Measurements from ENCODE around the gene NPHS1. TPM values are rescaled to one million over a fixed set of nuclear protein-coding genes. Genes with fewer than 3 reads are reported as not detected.

The NPHS1 gene
- total and polyA plus RNA-seq, 2 of the 8 experiments (the other 6 are each of a cell fraction or from before 2014, with no cell fraction given), result 1.3 to 1.4 TPM

DNA sequence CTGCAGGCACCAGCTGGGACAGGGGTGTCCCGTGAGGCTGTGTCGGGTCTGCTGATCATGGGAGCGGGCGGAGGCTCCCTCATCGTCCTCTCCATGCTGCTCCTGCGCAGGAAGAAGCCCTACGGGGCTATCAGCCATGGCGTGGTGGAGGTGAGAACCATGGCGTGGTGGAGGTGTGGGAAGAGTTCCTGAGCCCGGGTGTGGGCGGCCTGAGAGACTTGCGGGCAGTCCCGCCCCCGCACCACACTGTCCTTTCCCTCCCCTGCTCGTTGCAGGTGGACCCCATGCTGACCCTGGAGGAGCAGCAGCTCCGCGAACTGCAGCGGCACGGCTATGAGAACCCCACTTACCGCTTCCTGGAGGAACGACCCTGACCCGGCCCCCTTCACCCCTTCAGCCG is 26.8 kb upstream of the NPHS1 start:
- ChIA-PET POLR2A (ENCODE audit: partially characterized antibody) (interaction anchor here (1.6 kb wide), 1 partner anchor 22 kb away, joined by 6 read pairs; the partner anchor contains the start of gene NFKBID), CTCF (ENCODE audit: partially characterized antibody) (interaction anchor here (0.9 to 1.5 kb wide), 5 partner anchors 9 to 79 kb away, joined by 3 to 4 read pairs (median 3); no protein-coding TSS in a partner anchor)
- Histone ChIP-seq H3K4me3 (ENCODE audit: extremely low read depth in 1 of 4, insufficient read depth in 2 of 4, low read depth in 3 of 4, low read length in 4 of 4) (peak overlapping the region in 1 of 4 experiments; percentile 30; a peak in 2 of 8 replicates), H3K18ac (ENCODE audit: extremely low read depth, low read length) (no peak overlapping the region), H2AFZ (ENCODE audit: low read length) (no peak overlapping the region), H3K36me3 (ENCODE audit: control insufficient read depth in 2 of 4, insufficient read depth in 4 of 4, low read length in 3 of 4) (no peaks in the 10 kb centered on the region; a peak in 1 of 8 replicates), H3K56ac (replicated peaks; ENCODE audit: insufficient read length, low read depth, low read length) (no peak overlapping the region), H3K9me3 (ENCODE audit: insufficient read depth in 2 of 2, low read depth in 1 of 2, low read length in 1 of 2) (no peaks in the 10 kb centered on the region), H3K9ac (replicated peaks in 1 of 4; ENCODE audit: extremely low read depth in 1 of 4, low read depth in 3 of 4, low read length in 3 of 4) (no peak overlapping the region), H4K5ac (ENCODE audit: insufficient read length, low read depth, low read length) (no peak overlapping the region), H4K8ac (ENCODE audit: extremely low read depth, insufficient read depth, low read length) (no peak overlapping the region; the same call in 1 of the 2 replicates), H3K23ac (ENCODE audit: insufficient read length) (no peak overlapping the region), H3K27me3 (replicated peaks in 1 of 4; ENCODE audit: control insufficient read depth in 3 of 4, extremely low read depth in 1 of 4, insufficient read depth in 3 of 4, low read length in 3 of 4) (0 out of 7 replicates have a peak, but pooled peaks cover 0 to 5% (median 1%) of the 10 kb centered on the region in 4 experiments), H3K4me2 (ENCODE audit: insufficient read depth in 1 of 2, low read depth in 2 of 2, low read length in 2 of 2) (peak overlapping the region; percentile 1 to 41; a peak in 1 of 4 replicates), H2BK20ac (ENCODE audit: low read length) (no peak overlapping the region), H4K91ac (replicated peaks; ENCODE audit: insufficient read length, low read length) (no peak overlapping the region), H3K4ac (replicated peaks; ENCODE audit: insufficient read length, low read depth, low read length) (no peak overlapping the region), H2BK5ac (ENCODE audit: low read depth, low read length) (no peak overlapping the region), H2BK12ac (ENCODE audit: low read depth, low read length) (no peak overlapping the region), H3K14ac (ENCODE audit: insufficient read length) (no peak overlapping the region), H4K20me1 (replicated peaks in 1 of 2; ENCODE audit: control insufficient read depth in 1 of 2, insufficient read depth in 2 of 2, low read length in 2 of 2) (no peaks in the 10 kb centered on the region), H2AK5ac (ENCODE audit: low read depth, low read length) (no peak overlapping the region), H3K23me2 (ENCODE audit: low read depth, low read length) (no peaks in the 10 kb centered on the region), H3K79me2 (ENCODE audit: control insufficient read depth in 1 of 2, insufficient read depth in 2 of 2, low read length in 2 of 2) (no peaks in the 10 kb centered on the region), H3K4me1 (replicated peaks in 1 of 4; ENCODE audit: control insufficient read depth in 3 of 4, insufficient read depth in 4 of 4, low read length in 3 of 4) (peaks cover 0 to 6% (median 1%) of the 10 kb centered on the region in 4 experiments; a peak in 3 of 7 replicates), H2BK15ac (ENCODE audit: low read length) (no peak overlapping the region), H3K27ac (ENCODE audit: low read depth, low read length) (no peak overlapping the region), H2BK120ac (replicated peaks; ENCODE audit: low read depth, low read length) (no peak overlapping the region), H3K79me1 (ENCODE audit: low read depth, low read length) (no peaks in the 10 kb centered on the region)
- FAIRE-seq (no peak), DNase-seq (ENCODE audit: low read depth in 1 of 2, low spot score in 2 of 2) (no peak)
- 64% methylated on average over 16 of the region's 23 CpGs; no CpG with 5 or more reads in 1 of the 2 experiments for WGBS, 2 experiments (ENCODE audit: extremely low coverage in 1 of 2, insufficient coverage in 1 of 2, insufficient read length in 1 of 2, insufficient replicate concordance in 2 of 2, low coverage in 1 of 2, low lambda C conversion rate in 2 of 2, missing lambda C conversion rate in 1 of 2)
- no peak for TF ChIP-seq TEAD4 (IDR thresholded peaks at IDR 0.05; ENCODE audit: low read depth, low read length)
- TF ChIP-seq, protein P1, sequence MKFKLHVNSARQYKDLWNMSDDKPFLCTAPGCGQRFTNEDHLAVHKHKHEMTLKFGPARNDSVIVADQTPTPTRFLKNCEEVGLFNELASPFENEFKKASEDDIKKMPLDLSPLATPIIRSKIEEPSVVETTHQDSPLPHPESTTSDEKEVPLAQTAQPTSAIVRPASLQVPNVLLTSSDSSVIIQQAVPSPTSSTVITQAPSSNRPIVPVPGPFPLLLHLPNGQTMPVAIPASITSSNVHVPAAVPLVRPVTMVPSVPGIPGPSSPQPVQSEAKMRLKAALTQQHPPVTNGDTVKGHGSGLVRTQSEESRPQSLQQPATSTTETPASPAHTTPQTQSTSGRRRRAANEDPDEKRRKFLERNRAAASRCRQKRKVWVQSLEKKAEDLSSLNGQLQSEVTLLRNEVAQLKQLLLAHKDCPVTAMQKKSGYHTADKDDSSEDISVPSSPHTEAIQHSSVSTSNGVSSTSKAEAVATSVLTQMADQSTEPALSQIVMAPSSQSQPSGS (IDR thresholded peaks at IDR 0.05; ENCODE audit: low read length), result no peak
- no peak for TF ChIP-seq GABPA (IDR thresholded peaks at IDR 0.05; ENCODE audit: borderline replicate concordance, insufficient read depth, low read length)
- no peak for TF ChIP-seq HDAC2 (IDR thresholded peaks at IDR 0.05; ENCODE audit: borderline replicate concordance in 1 of 2, low read depth in 2 of 2, low read length in 2 of 2)
- no peak for TF ChIP-seq SP2 (IDR thresholded peaks at IDR 0.05; ENCODE audit: low read length)
- TF ChIP-seq NANOG (IDR thresholded peaks at IDR 0.05; ENCODE audit: insufficient read depth, low read depth, low read length, poor library complexity, severe bottlenecking), result no peak
- no peak for TF ChIP-seq ASH2L (IDR thresholded peaks at IDR 0.05; ENCODE audit: low read length)
- TF ChIP-seq, protein P2, sequence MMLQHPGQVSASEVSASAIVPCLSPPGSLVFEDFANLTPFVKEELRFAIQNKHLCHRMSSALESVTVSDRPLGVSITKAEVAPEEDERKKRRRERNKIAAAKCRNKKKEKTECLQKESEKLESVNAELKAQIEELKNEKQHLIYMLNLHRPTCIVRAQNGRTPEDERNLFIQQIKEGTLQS (IDR thresholded peaks at IDR 0.05; ENCODE audit: insufficient read depth, low read depth, low read length), result no peak
- TF ChIP-seq RAD21 (IDR thresholded peaks at IDR 0.05 in 1 of 2, conservative IDR thresholded peaks at IDR 0.05 in 1 of 2; ENCODE audit: low read depth in 2 of 2, low read length in 2 of 2), result no peak
